Testis (tissue), 2 donors: ENCODE measurements around the gene ACTL10.

Experiments
- CTCF ChIP-seq, 3 experiments: fragments of 450-650 bp in 2 of 3; fragments of 200-600 bp in 1 of 3; sonication (generic) in 1 of 3; IDR thresholded peaks; one replicate each; pipeline ENCODE4 v1.5.1; 2016 to 2019; ENCODE audit warnings: antibody characterized with exemption in 3 of 3, mild to moderate bottlenecking in 2 of 3, moderate library complexity in 1 of 3
- POLR2A ChIP-seq: fragments of 450-650 bp; IDR thresholded peaks from one replicate; pipeline ENCODE4 v1.6.1; 2017; ENCODE audit warnings: antibody characterized with exemption, mild to moderate bottlenecking, moderate library complexity

- no peak for TF ChIP-seq CTCF (IDR thresholded peaks at IDR 0.05)
- TF ChIP-seq POLR2A = no peak
Observed at GRCh38 chr20:33709398-33709797, 42.7 kb downstream of the ACTL10 start.
